H9 (cell line): ENCODE results near the gene ABHD3. TPM values are rescaled to one million over a fixed set of nuclear protein-coding genes. Genes with fewer than 3 reads are reported as not detected.

Source experiments
- DNase-seq: peaks from one replicate; pipeline ENCODE4 v3.0.0-alpha.2; 2017
- H2AFZ ChIP-seq: one replicate; pipeline ENCODE4 v1.6.1; 2013; ENCODE audit warnings: mild to moderate bottlenecking, low read length, control low read depth, moderate library complexity
- H2AK5ac ChIP-seq: 2 replicates; pipeline ENCODE4 v1.6.1; 2013; ENCODE audit warnings: low read length, control low read depth, mixed read lengths; ENCODE audit not compliant: insufficient read length
- H2BK120ac ChIP-seq: one replicate; pipeline ENCODE4 v1.6.1; 2013; ENCODE audit warnings: low read depth, mild to moderate bottlenecking, low read length, control low read depth, inconsistent platforms; ENCODE audit not compliant: poor library complexity, severe bottlenecking
- H2BK12ac ChIP-seq: 2 replicates; pipeline ENCODE4 v1.6.1; 2013; ENCODE audit warnings: low read length, control low read depth, mixed read lengths, low read depth; ENCODE audit not compliant: insufficient read length
- H2BK15ac ChIP-seq: 2 replicates; pipeline ENCODE4 v1.6.1; 2013; ENCODE audit warnings: low read depth, low read length, control low read depth
- H2BK20ac ChIP-seq: one replicate; pipeline ENCODE4 v1.6.1; 2013; ENCODE audit warnings: low read depth, mild to moderate bottlenecking, low read length, control low read depth, inconsistent platforms; ENCODE audit not compliant: poor library complexity, severe bottlenecking
- H2BK5ac ChIP-seq: 2 replicates; pipeline ENCODE4 v1.6.1; 2013; ENCODE audit warnings: low read length, control low read depth, mixed read lengths; ENCODE audit not compliant: insufficient read length
- H3K14ac ChIP-seq: 2 replicates; pipeline ENCODE4 v1.6.1; 2013; ENCODE audit warnings: low read length, control low read depth; ENCODE audit not compliant: insufficient read depth
- H3K18ac ChIP-seq: 2 replicates; pipeline ENCODE4 v1.6.1; 2013; ENCODE audit warnings: low read depth, mild to moderate bottlenecking, mixed read lengths, low read length, control low read depth; ENCODE audit not compliant: insufficient read length
- H3K23ac ChIP-seq: 2 replicates; pipeline ENCODE4 v1.6.1; 2013; ENCODE audit warnings: low read length, control low read depth, mixed read lengths, low read depth; ENCODE audit not compliant: insufficient read length
- H3K23me2 ChIP-seq: 2 replicates; pipeline ENCODE4 v1.6.1; 2013; ENCODE audit warnings: low read depth, mild to moderate bottlenecking, mixed read lengths, low read length, control low read depth; ENCODE audit not compliant: insufficient read length, poor library complexity, severe bottlenecking
- H3K27ac ChIP-seq: 2 replicates; pipeline ENCODE4 v1.5.1; 2013; ENCODE audit warnings: low read length, control low read depth, mixed read lengths, low read depth; ENCODE audit not compliant: insufficient read length
- H3K27me3 ChIP-seq: 2 replicates; pipeline ENCODE4 v1.6.1; 2013; ENCODE audit warnings: low read length, control low read depth, inconsistent platforms; ENCODE audit not compliant: insufficient read depth
- H3K4ac ChIP-seq: 2 replicates; pipeline ENCODE4 v1.6.1; 2013; ENCODE audit warnings: low read depth, mild to moderate bottlenecking, control low read depth, inconsistent platforms, low read length, moderate library complexity
- H3K4me1 ChIP-seq: 2 replicates; pipeline ENCODE4 v1.6.1; 2013; ENCODE audit warnings: low read length, control low read depth, inconsistent platforms; ENCODE audit not compliant: insufficient read depth
- H3K4me2 ChIP-seq: 2 replicates; pipeline ENCODE4 v1.6.1; 2013; ENCODE audit warnings: low read length, control low read depth, mixed read lengths; ENCODE audit not compliant: insufficient read length, insufficient read depth
- H3K56ac ChIP-seq: 2 replicates; pipeline ENCODE4 v1.6.1; 2013; ENCODE audit warnings: low read depth, mild to moderate bottlenecking, mixed read lengths, low read length, control low read depth; ENCODE audit not compliant: insufficient read length
- H3K79me1 ChIP-seq: 2 replicates; pipeline ENCODE4 v1.6.1; 2013; ENCODE audit warnings: low read depth, mild to moderate bottlenecking, moderate library complexity, low read length, control low read depth, inconsistent platforms; ENCODE audit not compliant: insufficient read depth, poor library complexity, severe bottlenecking
- H3K79me2 ChIP-seq: 2 replicates; pipeline ENCODE4 v1.6.1; 2013; ENCODE audit warnings: low read length, control low read depth, inconsistent platforms; ENCODE audit not compliant: insufficient read depth
- H3K9ac ChIP-seq: 2 replicates; pipeline ENCODE4 v1.6.1; 2013; ENCODE audit warnings: low read length, control low read depth, mixed read lengths; ENCODE audit not compliant: insufficient read length; ENCODE audit errors: extremely low read depth
- H3K9me3 ChIP-seq: one replicate; pipeline ENCODE4 v1.6.1; 2013; ENCODE audit warnings: low read depth, low read length, inconsistent platforms; ENCODE audit not compliant: control insufficient read depth
- H3T11ph ChIP-seq: one replicate; pipeline ENCODE4 v1.6.1; 2013; ENCODE audit warnings: mild to moderate bottlenecking, low read length, control low read depth, inconsistent platforms
- H4K20me1 ChIP-seq: one replicate; pipeline ENCODE4 v1.6.1; 2013; ENCODE audit not compliant: control insufficient read depth, insufficient read length, insufficient read depth
- H4K5ac ChIP-seq: 2 replicates; pipeline ENCODE4 v1.6.1; 2013; ENCODE audit warnings: low read depth, mild to moderate bottlenecking, mixed read lengths, low read length, control low read depth; ENCODE audit not compliant: insufficient read length
- H4K8ac ChIP-seq: replicated peaks from 2 replicates; pipeline ENCODE4 v1.6.1; 2013; ENCODE audit warnings: low read length, control low read depth, mixed read lengths, low read depth; ENCODE audit not compliant: insufficient read length
- H4K91ac ChIP-seq: 2 replicates; pipeline ENCODE4 v1.6.1; 2013; ENCODE audit warnings: low read depth, mild to moderate bottlenecking, moderate library complexity, mixed read lengths, low read length, control low read depth; ENCODE audit not compliant: insufficient read length
- H3K27ac Mint-ChIP-seq, 3 experiments: 2 replicates in 2 of 3; 3 replicates in 1 of 3; pipeline ENCODE4 v1.8.0; 2020 to 2021; ENCODE audit warnings: mixed read lengths in 3 of 3, mild to moderate bottlenecking in 1 of 3, moderate library complexity in 1 of 3
- H3K27me3 Mint-ChIP-seq: 2 replicates; pipeline ENCODE4 v1.8.0; 2021; ENCODE audit warnings: low read depth, mild to moderate bottlenecking, moderate library complexity, mixed read lengths
- H3K36me3 Mint-ChIP-seq, 3 experiments: 2 replicates in 2 of 3; 3 replicates in 1 of 3; pipeline ENCODE4 v1.8.0; 2020 to 2021; ENCODE audit warnings: low read depth in 3 of 3, mixed read lengths in 3 of 3; ENCODE audit not compliant: insufficient read depth in 1 of 3
- H3K4me1 Mint-ChIP-seq, 2 experiments: 2 replicates each; pipeline ENCODE4 v1.8.0; 2020; ENCODE audit warnings: mixed read lengths in 2 of 2
- H3K4me3 Mint-ChIP-seq, 2 experiments: 2 replicates in 1 of 2; 3 replicates in 1 of 2; pipeline ENCODE4 v1.8.0; 2020 to 2021; ENCODE audit warnings: mild to moderate bottlenecking in 2 of 2, mixed read lengths in 2 of 2, moderate library complexity in 1 of 2
- H3K9me3 Mint-ChIP-seq, 2 experiments: 2 replicates in 1 of 2; 3 replicates in 1 of 2; pipeline ENCODE4 v1.8.0; 2020; ENCODE audit warnings: mild to moderate bottlenecking in 2 of 2, mixed read lengths in 2 of 2, moderate library complexity in 1 of 2
- CTCF ChIP-seq: fragments of 200-600 bp; sonication (generic); conservative IDR thresholded peaks from 3 replicates; pipeline ENCODE4 v1.8.0; 2021; ENCODE audit warnings: antibody characterized with exemption, mild to moderate bottlenecking
- WGBS: extraction: QIAGEN DNeasy Blood & Tissue Kit; methylation state at CpG from one replicate; pipeline ENCODE4 v1.1.7; 2013; ENCODE audit warnings: missing lambda C conversion rate, low lambda C conversion rate, mixed read lengths; ENCODE audit not compliant: insufficient read length; ENCODE audit errors: extremely low coverage; 5-methylcytosine and 5-hydroxymethylcytosine counted together
- total RNA-seq: library from RNA; stranded (reverse); gene quantifications from 2 replicates; pipeline ENCODE4 v1.2.1, GENCODE V29; 2021

The ABHD3 gene
- total RNA-seq, 1 experiment from 2014 or later: 12.0 TPM

- Histone ChIP-seq H3K14ac (no peak overlapping the region), H3K23ac (no peak overlapping the region), H3K56ac (no peak overlapping the region), H2AK5ac (no peak overlapping the region), H2AFZ (no peak overlapping the region), H2BK120ac (no peak overlapping the region), H3K23me2 (no peaks in the 10 kb centered on the region), H2BK12ac (no peak overlapping the region), H2BK20ac (no peak overlapping the region), H3K4me2 (no peak overlapping the region), H3K79me1 (no peaks in the 10 kb centered on the region), H3K27me3 (no peaks in the 10 kb centered on the region), H3K4me1 (no peaks in the 10 kb centered on the region; the same call in 1 of the 2 replicates), H3K4ac (no peak overlapping the region), H3K79me2 (no peaks in the 10 kb centered on the region), H3K18ac (no peak overlapping the region), H3K9me3 (no peaks in the 10 kb centered on the region), H4K5ac (no peak overlapping the region), H3T11ph (no peak overlapping the region), H4K91ac (no peak overlapping the region), H2BK5ac (no peak overlapping the region), H3K9ac (no peak overlapping the region), H4K20me1 (no peaks in the 10 kb centered on the region), H3K27ac (no peak overlapping the region), H2BK15ac (no peak overlapping the region), H4K8ac (no peak overlapping the region)
- no peaks in the 10 kb centered on the region for H3K36me3 Mint-ChIP-seq
- TF ChIP-seq CTCF: no peak
- H3K27me3 Mint-ChIP-seq: no peaks in the 10 kb centered on the region
- no peak overlapping the region for H3K27ac Mint-ChIP-seq
- H3K4me1 Mint-ChIP-seq: peaks cover 10 to 11% of the 10 kb centered on the region in 2 experiments
- WGBS: no CpG with 5 or more reads among the region's 6 CpGs
- no peaks in the 10 kb centered on the region for H3K9me3 Mint-ChIP-seq
- DNase-seq: no peak
- H3K4me3 Mint-ChIP-seq: no peak overlapping the region
Measured at GRCh38 chr18:21680161-21680560, 24.4 kb downstream of the ABHD3 start.
